Measurements from ENCODE around the gene SIL1. TPM values are rescaled to one million over a fixed set of nuclear protein-coding genes. Genes with fewer than 3 reads are reported as not detected.

The SIL1 gene
- total and polyA plus RNA-seq, 2 donors from 2014 or later: 48.6 to 91.7 TPM

- intact Hi-C loops (cut with DNase I): no loop called here
- Histone ChIP-seq H3K36me3 (ENCODE audit: control insufficient read depth in 2 of 3, insufficient read depth in 3 of 3, low read length in 3 of 3) (peaks cover 0 to 3% (median 0%) of the 10 kb centered on the region in 3 donors), H3K27me3 (ENCODE audit: control insufficient read depth, insufficient read depth, low read length) (no peaks in the 10 kb centered on the region), H3K27ac (ENCODE audit: low read depth in 2 of 2, low read length in 2 of 2) (no peak overlapping the region), H3K4me1 (ENCODE audit: control insufficient read depth in 2 of 3, insufficient read depth in 2 of 3, low read depth in 1 of 3, low read length in 3 of 3) (no peaks in the 10 kb centered on the region), H3K9ac (ENCODE audit: low read length in 3 of 3) (no peak overlapping the region), H3K4me3 (ENCODE audit: low read length in 3 of 3) (no peak overlapping the region), H3K9me3 (ENCODE audit: control insufficient read depth in 2 of 3, insufficient read depth in 1 of 3, low read length in 3 of 3) (no peaks in the 10 kb centered on the region)
- TF ChIP-seq CTCF (IDR thresholded peaks at IDR 0.05; ENCODE audit: borderline replicate concordance, extremely low read depth, insufficient read depth): no peak
- no peak for DNase-seq
- FAIRE-seq: no peak
Measured at GRCh38 chr5:139019211-139019610, 179.0 kb downstream of the SIL1 start.

- peaks cover 0 to 3% (median 0%) of the 10 kb centered on the region in 3 donors for H3K36me3 ChIP-seq (ENCODE audit: control insufficient read depth in 2 of 3, insufficient read depth in 3 of 3, low read length in 3 of 3)
Measured at GRCh38 chr5:139017624-139018023, 180.5 kb downstream of the SIL1 start.

GRCh38 chr5:139016186-139016585 lies 182.0 kb downstream of the SIL1 start:
- Histone ChIP-seq H3K27me3 (ENCODE audit: control insufficient read depth, insufficient read depth, low read length) (no peaks in the 10 kb centered on the region), H3K4me1 (ENCODE audit: control insufficient read depth in 2 of 3, insufficient read depth in 2 of 3, low read depth in 1 of 3, low read length in 3 of 3) (no peaks in the 10 kb centered on the region), H3K9me3 (ENCODE audit: control insufficient read depth in 2 of 3, insufficient read depth in 1 of 3, low read length in 3 of 3) (no peaks in the 10 kb centered on the region), H3K27ac (ENCODE audit: low read depth in 2 of 2, low read length in 2 of 2) (no peak overlapping the region), H3K36me3 (ENCODE audit: control insufficient read depth in 2 of 3, insufficient read depth in 3 of 3, low read length in 3 of 3) (peaks cover 0 to 3% (median 0%) of the 10 kb centered on the region in 3 donors), H3K9ac (ENCODE audit: low read length in 3 of 3) (no peak overlapping the region), H3K4me3 (ENCODE audit: low read length in 3 of 3) (no peak overlapping the region)
- intact Hi-C loops (cut with DNase I): no loop called here
- DNase-seq: no peak
- FAIRE-seq: no peak
- TF ChIP-seq CTCF (IDR thresholded peaks at IDR 0.05; ENCODE audit: borderline replicate concordance, extremely low read depth, insufficient read depth): no peak

More at GRCh38 chr5:139017624-139018023, 180.5 kb downstream of the SIL1 start:
- Histone ChIP-seq H3K27me3 (ENCODE audit: control insufficient read depth, insufficient read depth, low read length) (no peaks in the 10 kb centered on the region), H3K27ac (ENCODE audit: low read depth in 2 of 2, low read length in 2 of 2) (no peak overlapping the region), H3K4me3 (ENCODE audit: low read length in 3 of 3) (no peak overlapping the region), H3K4me1 (ENCODE audit: control insufficient read depth in 2 of 3, insufficient read depth in 2 of 3, low read depth in 1 of 3, low read length in 3 of 3) (no peaks in the 10 kb centered on the region), H3K9ac (ENCODE audit: low read length in 3 of 3) (no peak overlapping the region), H3K9me3 (ENCODE audit: control insufficient read depth in 2 of 3, insufficient read depth in 1 of 3, low read length in 3 of 3) (no peaks in the 10 kb centered on the region)
- no peak for FAIRE-seq
- intact Hi-C loops (cut with DNase I): no loop called here
- no peak for DNase-seq
- no peak for TF ChIP-seq CTCF (IDR thresholded peaks at IDR 0.05; ENCODE audit: borderline replicate concordance, extremely low read depth, insufficient read depth)

DNA sequence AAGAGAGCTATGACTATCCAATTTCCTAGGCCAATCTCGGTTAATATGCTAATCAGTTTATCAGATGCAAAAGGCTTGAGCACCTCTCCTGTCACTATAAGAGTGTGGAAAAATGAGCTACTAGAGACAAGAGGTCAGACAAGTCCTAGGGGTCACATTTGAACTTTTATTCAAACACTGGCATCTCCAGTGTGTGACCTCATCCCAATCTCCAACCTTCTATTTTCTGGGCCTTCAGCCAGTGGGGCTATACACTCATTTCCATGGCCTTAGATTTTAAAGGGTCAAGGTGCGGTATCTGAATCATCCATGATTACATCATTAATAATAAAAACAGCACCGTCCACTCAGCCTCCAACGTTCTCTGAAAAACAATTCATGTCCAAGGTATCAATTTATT lies 183.4 kb downstream of the SIL1 start:
- FAIRE-seq (no peak), DNase-seq (no peak)
- Histone ChIP-seq H3K9me3 (ENCODE audit: control insufficient read depth in 2 of 3, insufficient read depth in 1 of 3, low read length in 3 of 3) (no peaks in the 10 kb centered on the region), H3K27me3 (ENCODE audit: control insufficient read depth, insufficient read depth, low read length) (no peaks in the 10 kb centered on the region), H3K36me3 (ENCODE audit: control insufficient read depth in 2 of 3, insufficient read depth in 3 of 3, low read length in 3 of 3) (no peaks in the 10 kb centered on the region), H3K4me3 (ENCODE audit: low read length in 3 of 3) (no peak overlapping the region), H3K9ac (ENCODE audit: low read length in 3 of 3) (no peak overlapping the region), H3K27ac (ENCODE audit: low read depth in 2 of 2, low read length in 2 of 2) (no peak overlapping the region), H3K4me1 (ENCODE audit: control insufficient read depth in 2 of 3, insufficient read depth in 2 of 3, low read depth in 1 of 3, low read length in 3 of 3) (no peaks in the 10 kb centered on the region)
- intact Hi-C loops (cut with DNase I): no loop called here
- no peak for TF ChIP-seq CTCF (IDR thresholded peaks at IDR 0.05; ENCODE audit: borderline replicate concordance, extremely low read depth, insufficient read depth)
